Upper lobe of right lung (tissue), 1 donor: Measurements from ENCODE around the gene AFDN. TPM values are rescaled to one million over a fixed set of nuclear protein-coding genes. Genes with fewer than 3 reads are reported as not detected.

Source experiments
- ATAC-seq: fragments of 200-7000 bp; cut with Tn5 transposase; one replicate; pipeline ENCODE4 v1.9.1; 2020; ENCODE audit warnings: mild to moderate bottlenecking, moderate library complexity
- DNase-seq: peaks from one replicate; pipeline ENCODE4 v3.0.0-alpha.2; 2020
- H3K27ac ChIP-seq: fragments of 200-600 bp; one replicate; pipeline ENCODE4 v1.8.0; 2022
- H3K27me3 ChIP-seq: fragments of 200-600 bp; one replicate; pipeline ENCODE4 v1.8.0; 2022; ENCODE audit warnings: mild to moderate bottlenecking
- H3K36me3 ChIP-seq: fragments of 200-600 bp; one replicate; pipeline ENCODE4 v1.8.0; 2022
- H3K4me1 ChIP-seq: fragments of 200-600 bp; one replicate; pipeline ENCODE4 v1.8.0; 2022
- H3K4me3 ChIP-seq: fragments of 200-600 bp; one replicate; pipeline ENCODE4 v1.8.0; 2022; ENCODE audit warnings: mild to moderate bottlenecking
- H3K9me3 ChIP-seq: fragments of 200-600 bp; one replicate; pipeline ENCODE4 v1.8.0; 2022
- CTCF ChIP-seq: fragments of 200-600 bp; IDR thresholded peaks from one replicate; pipeline ENCODE4 v1.8.0; 2022; ENCODE audit warnings: antibody characterized with exemption
- intact Hi-C: fragments of 100-400 bp; cut with DNase I; formaldehyde crosslinking; loops from one replicate; pipeline ENCODE4 v1.11.0; 2022
- total RNA-seq: library from RNA; stranded (reverse); fragmentation: NEBNext Ultra II Directional; extraction: Animal tissue kit (Norgen Biotek cat#: 25700); gene quantifications from one replicate; pipeline ENCODE4 v1.2.1, GENCODE V29; 2021
- donor health status: DM: no; HTN: yes; CAD: no; lungs with severe emphysema.

The AFDN gene
- total RNA-seq, 1 donor from 2014 or later: 179 TPM

DNA sequence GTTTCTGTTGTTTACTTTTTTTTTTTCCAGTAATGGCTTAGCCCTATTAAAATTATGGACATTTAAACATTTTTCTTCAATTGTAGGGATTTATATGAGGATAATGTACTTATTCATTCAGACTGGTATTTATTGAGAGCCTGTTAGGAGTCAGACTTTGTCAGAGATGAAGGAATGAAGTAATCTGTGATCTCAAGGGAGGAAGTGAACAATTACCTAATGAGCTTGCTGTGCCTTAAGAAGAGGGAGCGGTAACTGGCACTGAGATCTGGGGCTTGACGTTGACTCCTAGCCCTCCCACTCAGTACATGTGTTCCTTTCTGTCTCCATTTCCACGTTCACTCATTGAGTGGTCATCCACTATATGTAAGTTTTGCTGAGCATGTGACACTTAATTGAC lies 12.6 kb downstream of the AFDN start:
- H3K4me1 ChIP-seq: peaks cover 18% of the 10 kb centered on the region
- TF ChIP-seq CTCF: no peak

GRCh38 chr6:167839755-167840154 lies 13.0 kb downstream of the AFDN start:
- H3K9me3 ChIP-seq: no peaks in the 10 kb centered on the region
- TF ChIP-seq CTCF: no peak
- DNase-seq (no peak), ATAC-seq (peak; percentile 28)
- H3K27ac ChIP-seq: no peak overlapping the region
- no peaks in the 10 kb centered on the region for H3K27me3 ChIP-seq
- no peak overlapping the region for H3K4me3 ChIP-seq
- no peaks in the 10 kb centered on the region for H3K36me3 ChIP-seq
- intact Hi-C loops: loop anchor here (10.0 kb wide), 1 partner anchor 45 kb away; no protein-coding TSS in a partner anchor
- peaks cover 18% of the 10 kb centered on the region for H3K4me1 ChIP-seq

More for the DNA sequence above, 12.6 kb downstream of the AFDN start:
- DNase-seq (no peak), ATAC-seq (peak; percentile 62)
- H3K27ac ChIP-seq: no peak overlapping the region
- intact Hi-C loops: loop anchor here (10.0 kb wide), 1 partner anchor 45 kb away; no protein-coding TSS in a partner anchor
- no peaks in the 10 kb centered on the region for H3K27me3 ChIP-seq
- no peak overlapping the region for H3K4me3 ChIP-seq
- H3K9me3 ChIP-seq: no peaks in the 10 kb centered on the region
- no peaks in the 10 kb centered on the region for H3K36me3 ChIP-seq

GRCh38 chr6:167840160-167840525 lies 13.4 kb downstream of the AFDN start:
- Histone ChIP-seq H3K9me3 (no peaks in the 10 kb centered on the region), H3K36me3 (no peaks in the 10 kb centered on the region), H3K4me3 (no peak overlapping the region), H3K27me3 (no peaks in the 10 kb centered on the region), H3K27ac (no peak overlapping the region), H3K4me1 (peaks cover 18% of the 10 kb centered on the region)
- ATAC-seq: no peak
- no peak for TF ChIP-seq CTCF
- intact Hi-C loops: no loop called here
- no peak for DNase-seq

- intact Hi-C loops: no loop called here
- no peak for TF ChIP-seq CTCF
- no peak overlapping the region for H3K27ac ChIP-seq
- H3K36me3 ChIP-seq: no peaks in the 10 kb centered on the region
- H3K4me3 ChIP-seq: no peak overlapping the region
- H3K27me3 ChIP-seq: no peaks in the 10 kb centered on the region
- ATAC-seq (no peak), DNase-seq (no peak)
- peaks cover 14% of the 10 kb centered on the region for H3K4me1 ChIP-seq
- no peaks in the 10 kb centered on the region for H3K9me3 ChIP-seq
These were observed 13.9 kb downstream of the AFDN start for GRCh38 chr6:167840526-167841179.

DNA sequence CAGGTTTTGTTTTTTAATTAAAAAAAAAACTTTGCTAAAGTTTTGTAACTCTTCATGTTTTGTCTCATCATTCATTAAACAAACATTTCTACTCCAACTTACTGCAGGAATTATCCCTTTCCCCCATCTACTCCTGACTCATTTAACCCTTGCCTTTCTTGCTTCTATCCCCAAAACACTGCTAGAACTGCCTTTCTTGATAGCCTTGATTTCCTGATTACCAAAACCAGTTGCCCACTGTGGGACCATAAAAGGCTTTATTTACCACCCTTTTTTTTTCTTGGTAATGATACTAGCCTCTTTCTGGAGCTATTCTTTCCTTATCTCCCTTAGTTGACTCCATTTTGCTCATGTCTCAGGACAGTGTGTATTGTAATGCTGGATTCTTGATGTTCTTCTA lies 15.3 kb downstream of the AFDN start:
- Histone ChIP-seq H3K4me1 (peaks cover 7% of the 10 kb centered on the region), H3K4me3 (no peak overlapping the region), H3K9me3 (no peaks in the 10 kb centered on the region), H3K36me3 (no peaks in the 10 kb centered on the region), H3K27me3 (no peaks in the 10 kb centered on the region), H3K27ac (no peak overlapping the region)
- intact Hi-C loops: no loop called here
- no peak for ATAC-seq
- DNase-seq: no peak
- TF ChIP-seq CTCF: no peak

GRCh38 chr6:167842457-167842856 lies 15.7 kb downstream of the AFDN start:
- Histone ChIP-seq H3K27ac (no peak overlapping the region), H3K9me3 (no peaks in the 10 kb centered on the region), H3K27me3 (no peaks in the 10 kb centered on the region), H3K4me1 (peaks cover 7% of the 10 kb centered on the region), H3K4me3 (no peak overlapping the region), H3K36me3 (no peaks in the 10 kb centered on the region)
- TF ChIP-seq CTCF: no peak
- no peak for DNase-seq
- ATAC-seq: no peak
- intact Hi-C loops: no loop called here
